ENCODE results near the gene TKFC. TPM values are rescaled to one million over a fixed set of nuclear protein-coding genes. Genes with fewer than 3 reads are reported as not detected.

TKFC gene
- total and polyA plus RNA-seq, 9 of the 15 experiments (the other 6 are each of a cell fraction or from before 2014, with no cell fraction given), result 2.0 to 61.7 (median 28.5) TPM

DNA sequence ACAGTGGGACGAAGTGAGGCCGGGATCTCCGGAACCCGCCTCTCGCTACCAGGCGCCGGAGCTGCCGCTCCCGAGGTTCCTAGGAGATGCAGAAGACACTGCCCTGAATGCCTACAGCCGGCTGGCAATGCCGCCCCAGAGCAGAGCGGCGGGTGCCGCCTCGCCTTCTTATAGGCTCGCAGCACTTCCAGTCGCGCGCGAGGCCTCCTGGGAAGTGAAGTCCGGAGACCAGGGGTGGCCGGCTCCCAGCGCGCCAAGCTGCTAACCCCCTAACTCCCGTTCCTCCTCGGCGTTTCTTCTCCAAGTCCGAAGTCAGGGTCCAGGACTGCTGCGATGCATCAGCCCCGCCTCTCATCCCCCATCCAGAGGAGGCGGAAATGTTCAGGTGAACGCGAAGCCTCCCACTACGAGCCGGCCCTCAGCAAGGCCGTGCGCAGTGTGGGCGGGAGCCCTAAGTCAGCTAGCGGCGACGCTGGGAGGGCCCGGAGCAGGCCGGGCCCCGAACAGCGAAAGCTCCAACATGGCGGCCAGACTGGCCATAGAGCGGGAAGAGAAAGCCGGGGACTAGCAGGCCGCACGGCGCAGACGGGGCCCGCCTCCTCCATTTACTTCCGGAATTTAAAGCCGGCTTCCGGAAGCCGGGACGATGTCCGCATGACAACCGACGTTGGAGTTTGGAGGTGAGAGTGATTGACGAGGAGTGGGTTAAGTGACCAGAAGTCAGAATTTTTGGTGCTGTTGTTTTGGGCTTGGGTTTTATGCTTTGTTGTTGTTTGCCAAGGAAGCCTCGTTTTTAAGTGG, 28.9 kb downstream of the TKFC start, which contains the start of the genes CYB561A3 and TMEM138 (continued):
- TF ChIP-seq, protein P1, sequence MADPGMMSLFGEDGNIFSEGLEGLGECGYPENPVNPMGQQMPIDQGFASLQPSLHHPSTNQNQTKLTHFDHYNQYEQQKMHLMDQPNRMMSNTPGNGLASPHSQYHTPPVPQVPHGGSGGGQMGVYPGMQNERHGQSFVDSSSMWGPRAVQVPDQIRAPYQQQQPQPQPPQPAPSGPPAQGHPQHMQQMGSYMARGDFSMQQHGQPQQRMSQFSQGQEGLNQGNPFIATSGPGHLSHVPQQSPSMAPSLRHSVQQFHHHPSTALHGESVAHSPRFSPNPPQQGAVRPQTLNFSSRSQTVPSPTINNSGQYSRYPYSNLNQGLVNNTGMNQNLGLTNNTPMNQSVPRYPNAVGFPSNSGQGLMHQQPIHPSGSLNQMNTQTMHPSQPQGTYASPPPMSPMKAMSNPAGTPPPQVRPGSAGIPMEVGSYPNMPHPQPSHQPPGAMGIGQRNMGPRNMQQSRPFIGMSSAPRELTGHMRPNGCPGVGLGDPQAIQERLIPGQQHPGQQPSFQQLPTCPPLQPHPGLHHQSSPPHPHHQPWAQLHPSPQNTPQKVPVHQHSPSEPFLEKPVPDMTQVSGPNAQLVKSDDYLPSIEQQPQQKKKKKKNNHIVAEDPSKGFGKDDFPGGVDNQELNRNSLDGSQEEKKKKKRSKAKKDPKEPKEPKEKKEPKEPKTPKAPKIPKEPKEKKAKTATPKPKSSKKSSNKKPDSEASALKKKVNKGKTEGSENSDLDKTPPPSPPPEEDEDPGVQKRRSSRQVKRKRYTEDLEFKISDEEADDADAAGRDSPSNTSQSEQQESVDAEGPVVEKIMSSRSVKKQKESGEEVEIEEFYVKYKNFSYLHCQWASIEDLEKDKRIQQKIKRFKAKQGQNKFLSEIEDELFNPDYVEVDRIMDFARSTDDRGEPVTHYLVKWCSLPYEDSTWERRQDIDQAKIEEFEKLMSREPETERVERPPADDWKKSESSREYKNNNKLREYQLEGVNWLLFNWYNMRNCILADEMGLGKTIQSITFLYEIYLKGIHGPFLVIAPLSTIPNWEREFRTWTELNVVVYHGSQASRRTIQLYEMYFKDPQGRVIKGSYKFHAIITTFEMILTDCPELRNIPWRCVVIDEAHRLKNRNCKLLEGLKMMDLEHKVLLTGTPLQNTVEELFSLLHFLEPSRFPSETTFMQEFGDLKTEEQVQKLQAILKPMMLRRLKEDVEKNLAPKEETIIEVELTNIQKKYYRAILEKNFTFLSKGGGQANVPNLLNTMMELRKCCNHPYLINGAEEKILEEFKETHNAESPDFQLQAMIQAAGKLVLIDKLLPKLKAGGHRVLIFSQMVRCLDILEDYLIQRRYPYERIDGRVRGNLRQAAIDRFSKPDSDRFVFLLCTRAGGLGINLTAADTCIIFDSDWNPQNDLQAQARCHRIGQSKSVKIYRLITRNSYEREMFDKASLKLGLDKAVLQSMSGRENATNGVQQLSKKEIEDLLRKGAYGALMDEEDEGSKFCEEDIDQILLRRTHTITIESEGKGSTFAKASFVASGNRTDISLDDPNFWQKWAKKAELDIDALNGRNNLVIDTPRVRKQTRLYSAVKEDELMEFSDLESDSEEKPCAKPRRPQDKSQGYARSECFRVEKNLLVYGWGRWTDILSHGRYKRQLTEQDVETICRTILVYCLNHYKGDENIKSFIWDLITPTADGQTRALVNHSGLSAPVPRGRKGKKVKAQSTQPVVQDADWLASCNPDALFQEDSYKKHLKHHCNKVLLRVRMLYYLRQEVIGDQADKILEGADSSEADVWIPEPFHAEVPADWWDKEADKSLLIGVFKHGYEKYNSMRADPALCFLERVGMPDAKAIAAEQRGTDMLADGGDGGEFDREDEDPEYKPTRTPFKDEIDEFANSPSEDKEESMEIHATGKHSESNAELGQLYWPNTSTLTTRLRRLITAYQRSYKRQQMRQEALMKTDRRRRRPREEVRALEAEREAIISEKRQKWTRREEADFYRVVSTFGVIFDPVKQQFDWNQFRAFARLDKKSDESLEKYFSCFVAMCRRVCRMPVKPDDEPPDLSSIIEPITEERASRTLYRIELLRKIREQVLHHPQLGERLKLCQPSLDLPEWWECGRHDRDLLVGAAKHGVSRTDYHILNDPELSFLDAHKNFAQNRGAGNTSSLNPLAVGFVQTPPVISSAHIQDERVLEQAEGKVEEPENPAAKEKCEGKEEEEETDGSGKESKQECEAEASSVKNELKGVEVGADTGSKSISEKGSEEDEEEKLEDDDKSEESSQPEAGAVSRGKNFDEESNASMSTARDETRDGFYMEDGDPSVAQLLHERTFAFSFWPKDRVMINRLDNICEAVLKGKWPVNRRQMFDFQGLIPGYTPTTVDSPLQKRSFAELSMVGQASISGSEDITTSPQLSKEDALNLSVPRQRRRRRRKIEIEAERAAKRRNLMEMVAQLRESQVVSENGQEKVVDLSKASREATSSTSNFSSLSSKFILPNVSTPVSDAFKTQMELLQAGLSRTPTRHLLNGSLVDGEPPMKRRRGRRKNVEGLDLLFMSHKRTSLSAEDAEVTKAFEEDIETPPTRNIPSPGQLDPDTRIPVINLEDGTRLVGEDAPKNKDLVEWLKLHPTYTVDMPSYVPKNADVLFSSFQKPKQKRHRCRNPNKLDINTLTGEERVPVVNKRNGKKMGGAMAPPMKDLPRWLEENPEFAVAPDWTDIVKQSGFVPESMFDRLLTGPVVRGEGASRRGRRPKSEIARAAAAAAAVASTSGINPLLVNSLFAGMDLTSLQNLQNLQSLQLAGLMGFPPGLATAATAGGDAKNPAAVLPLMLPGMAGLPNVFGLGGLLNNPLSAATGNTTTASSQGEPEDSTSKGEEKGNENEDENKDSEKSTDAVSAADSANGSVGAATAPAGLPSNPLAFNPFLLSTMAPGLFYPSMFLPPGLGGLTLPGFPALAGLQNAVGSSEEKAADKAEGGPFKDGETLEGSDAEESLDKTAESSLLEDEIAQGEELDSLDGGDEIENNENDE (IDR thresholded peaks at IDR 0.05; ENCODE audit: low read depth, low read length), result no peak
- TF ChIP-seq HNRNPK (IDR thresholded peaks at IDR 0.05; ENCODE audit: low read depth, low read length, poor library complexity, severe bottlenecking) (no peak), ZBTB1 (CRISPR knock-in tag; IDR thresholded peaks at IDR 0.05; ENCODE audit: borderline replicate concordance, low read depth) (0 out of 2 replicates have a peak, but pooled peaks have one; percentile 27), CREB1 (IDR thresholded peaks at IDR 0.05) (peak; percentile 78), CREB1 (CRISPR knock-in tag; IDR thresholded peaks at IDR 0.05) (no peak; the same call in 1 of the 2 replicates), PTTG1 (tag; IDR thresholded peaks at IDR 0.05; ENCODE audit: low read depth) (no peak)
- TF ChIP-seq, protein P2, sequence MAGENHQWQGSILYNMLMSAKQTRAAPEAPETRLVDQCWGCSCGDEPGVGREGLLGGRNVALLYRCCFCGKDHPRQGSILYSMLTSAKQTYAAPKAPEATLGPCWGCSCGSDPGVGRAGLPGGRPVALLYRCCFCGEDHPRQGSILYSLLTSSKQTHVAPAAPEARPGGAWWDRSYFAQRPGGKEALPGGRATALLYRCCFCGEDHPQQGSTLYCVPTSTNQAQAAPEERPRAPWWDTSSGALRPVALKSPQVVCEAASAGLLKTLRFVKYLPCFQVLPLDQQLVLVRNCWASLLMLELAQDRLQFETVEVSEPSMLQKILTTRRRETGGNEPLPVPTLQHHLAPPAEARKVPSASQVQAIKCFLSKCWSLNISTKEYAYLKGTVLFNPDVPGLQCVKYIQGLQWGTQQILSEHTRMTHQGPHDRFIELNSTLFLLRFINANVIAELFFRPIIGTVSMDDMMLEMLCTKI (IDR thresholded peaks at IDR 0.05; ENCODE audit: partially characterized antibody), result no peak
- TF ChIP-seq, protein P3, sequence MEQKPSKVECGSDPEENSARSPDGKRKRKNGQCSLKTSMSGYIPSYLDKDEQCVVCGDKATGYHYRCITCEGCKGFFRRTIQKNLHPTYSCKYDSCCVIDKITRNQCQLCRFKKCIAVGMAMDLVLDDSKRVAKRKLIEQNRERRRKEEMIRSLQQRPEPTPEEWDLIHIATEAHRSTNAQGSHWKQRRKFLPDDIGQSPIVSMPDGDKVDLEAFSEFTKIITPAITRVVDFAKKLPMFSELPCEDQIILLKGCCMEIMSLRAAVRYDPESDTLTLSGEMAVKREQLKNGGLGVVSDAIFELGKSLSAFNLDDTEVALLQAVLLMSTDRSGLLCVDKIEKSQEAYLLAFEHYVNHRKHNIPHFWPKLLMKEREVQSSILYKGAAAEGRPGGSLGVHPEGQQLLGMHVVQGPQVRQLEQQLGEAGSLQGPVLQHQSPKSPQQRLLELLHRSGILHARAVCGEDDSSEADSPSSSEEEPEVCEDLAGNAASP (IDR thresholded peaks at IDR 0.05), result no peak
- TF ChIP-seq, protein P4, sequence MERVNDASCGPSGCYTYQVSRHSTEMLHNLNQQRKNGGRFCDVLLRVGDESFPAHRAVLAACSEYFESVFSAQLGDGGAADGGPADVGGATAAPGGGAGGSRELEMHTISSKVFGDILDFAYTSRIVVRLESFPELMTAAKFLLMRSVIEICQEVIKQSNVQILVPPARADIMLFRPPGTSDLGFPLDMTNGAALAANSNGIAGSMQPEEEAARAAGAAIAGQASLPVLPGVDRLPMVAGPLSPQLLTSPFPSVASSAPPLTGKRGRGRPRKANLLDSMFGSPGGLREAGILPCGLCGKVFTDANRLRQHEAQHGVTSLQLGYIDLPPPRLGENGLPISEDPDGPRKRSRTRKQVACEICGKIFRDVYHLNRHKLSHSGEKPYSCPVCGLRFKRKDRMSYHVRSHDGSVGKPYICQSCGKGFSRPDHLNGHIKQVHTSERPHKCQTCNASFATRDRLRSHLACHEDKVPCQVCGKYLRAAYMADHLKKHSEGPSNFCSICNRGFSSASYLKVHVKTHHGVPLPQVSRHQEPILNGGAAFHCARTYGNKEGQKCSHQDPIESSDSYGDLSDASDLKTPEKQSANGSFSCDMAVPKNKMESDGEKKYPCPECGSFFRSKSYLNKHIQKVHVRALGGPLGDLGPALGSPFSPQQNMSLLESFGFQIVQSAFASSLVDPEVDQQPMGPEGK (CRISPR knock-in tag; IDR thresholded peaks at IDR 0.05; ENCODE audit: borderline replicate concordance), result no peak

Measured in K562 (cell line).